HL-60 (cell line): ENCODE results near the gene CACUL1.

Experiments used
- DNase-seq, 2 experiments: peaks; one replicate each; pipeline ENCODE4 v3.0.0-alpha.2; 2010 to 2020; ENCODE audit warnings: low read depth in 1 of 2, low spot score in 1 of 2
- H3K27ac ChIP-seq: fragments of 250-450 bp; sonication (Bioruptor Pico); replicated peaks from 2 replicates; pipeline ENCODE4 v1.5.1; 2020; ENCODE audit warnings: mild to moderate bottlenecking, moderate library complexity
- H3K27me3 ChIP-seq: fragments of 250-450 bp; sonication (Bioruptor Pico); 2 replicates; pipeline ENCODE4 v1.5.1; 2021; ENCODE audit warnings: mild to moderate bottlenecking, moderate library complexity; ENCODE audit not compliant: insufficient read depth, poor library complexity, severe bottlenecking
- H3K4me3 ChIP-seq: replicated peaks from 2 replicates; pipeline ENCODE4 v1.5.1; 2011; ENCODE audit warnings: mild to moderate bottlenecking, control low read depth, low read length; ENCODE audit not compliant: insufficient read depth
- CTCF ChIP-seq: IDR thresholded peaks from one replicate; pipeline ENCODE4 v1.5.1; 2011; ENCODE audit warnings: low read length, control low read depth, inconsistent platforms; ENCODE audit not compliant: insufficient read depth
- GABPA ChIP-seq: IDR thresholded peaks from 2 replicates; pipeline ENCODE4 v1.6.1; 2012; ENCODE audit warnings: low read depth
- POLR2AphosphoS5 ChIP-seq: IDR thresholded peaks from 2 replicates; pipeline ENCODE4 v1.6.1; 2012; ENCODE audit warnings: low read depth
- REST ChIP-seq: IDR thresholded peaks from 2 replicates; pipeline ENCODE4 v1.6.1; 2012; ENCODE audit warnings: low read depth; ENCODE audit not compliant: insufficient replicate concordance
- SPI1 ChIP-seq: IDR thresholded peaks from 2 replicates; pipeline ENCODE4 v1.6.1; 2012; ENCODE audit warnings: low read depth, mild to moderate bottlenecking, borderline replicate concordance

The CACUL1 gene

GRCh38 chr10:118633786-118634185 lies 121.0 kb downstream of the CACUL1 start:
- Histone ChIP-seq H3K27ac (no peak overlapping the region), H3K27me3 (peaks cover 6% of the 10 kb centered on the region), H3K4me3 (no peak overlapping the region)
- no peak for DNase-seq
- TF ChIP-seq SPI1 (no peak), CTCF (no peak), GABPA (no peak), POLR2AphosphoS5 (no peak), REST (no peak)

- no peak overlapping the region for H3K27ac ChIP-seq
- H3K27me3 ChIP-seq = peaks cover 4% of the 10 kb centered on the region
- TF ChIP-seq SPI1 (no peak), CTCF (no peak), POLR2AphosphoS5 (no peak), GABPA (no peak), REST (no peak)
- no peak overlapping the region for H3K4me3 ChIP-seq
- DNase-seq = no peak
Measured at GRCh38 chr10:118629211-118629610, 125.6 kb downstream of the CACUL1 start.

- no peak for DNase-seq
- Histone ChIP-seq H3K4me3 (no peak overlapping the region), H3K27ac (no peak overlapping the region), H3K27me3 (peaks cover 4% of the 10 kb centered on the region)
- no peak for TF ChIP-seq GABPA
- no peak for TF ChIP-seq SPI1
- no peak for TF ChIP-seq REST
- TF ChIP-seq POLR2AphosphoS5 = no peak
Measured at GRCh38 chr10:118628397-118628796, 126.4 kb downstream of the CACUL1 start.

GRCh38 chr10:118626953-118627352 lies 127.8 kb downstream of the CACUL1 start:
- peaks cover 4% of the 10 kb centered on the region for H3K27me3 ChIP-seq
- TF ChIP-seq REST (no peak), SPI1 (no peak), GABPA (no peak), POLR2AphosphoS5 (no peak), CTCF (no peak)
- no peak overlapping the region for H3K4me3 ChIP-seq
- no peak overlapping the region for H3K27ac ChIP-seq
- DNase-seq = no peak
